HL-60 (cell line): ENCODE results near the gene AAK1.

Experiments used
- CTCF ChIP-seq: IDR thresholded peaks from one replicate; pipeline ENCODE4 v1.5.1; 2011; ENCODE audit warnings: low read length, control low read depth, inconsistent platforms; ENCODE audit not compliant: insufficient read depth
- GABPA ChIP-seq: IDR thresholded peaks from 2 replicates; pipeline ENCODE4 v1.6.1; 2012; ENCODE audit warnings: low read depth
- POLR2AphosphoS5 ChIP-seq: IDR thresholded peaks from 2 replicates; pipeline ENCODE4 v1.6.1; 2012; ENCODE audit warnings: low read depth
- REST ChIP-seq: IDR thresholded peaks from 2 replicates; pipeline ENCODE4 v1.6.1; 2012; ENCODE audit warnings: low read depth; ENCODE audit not compliant: insufficient replicate concordance

GRCh38 chr2:69450735-69451416 lies 192.7 kb downstream of the AAK1 start:
- TF ChIP-seq CTCF: no peak
- no peak for TF ChIP-seq REST
- no peak for TF ChIP-seq GABPA
- no peak for TF ChIP-seq POLR2AphosphoS5
